HG02678 (cell line): ENCODE measurements around the gene SPIN1.

Source experiments
- ATAC-seq: cut with Tn5 transposase; IDR thresholded peaks from one replicate; pipeline ENCODE4 v1.9.1; 2021; ENCODE audit warnings: mild to moderate bottlenecking, moderate library complexity; ENCODE audit not compliant: unreplicated experiment

SPIN1 gene

DNA sequence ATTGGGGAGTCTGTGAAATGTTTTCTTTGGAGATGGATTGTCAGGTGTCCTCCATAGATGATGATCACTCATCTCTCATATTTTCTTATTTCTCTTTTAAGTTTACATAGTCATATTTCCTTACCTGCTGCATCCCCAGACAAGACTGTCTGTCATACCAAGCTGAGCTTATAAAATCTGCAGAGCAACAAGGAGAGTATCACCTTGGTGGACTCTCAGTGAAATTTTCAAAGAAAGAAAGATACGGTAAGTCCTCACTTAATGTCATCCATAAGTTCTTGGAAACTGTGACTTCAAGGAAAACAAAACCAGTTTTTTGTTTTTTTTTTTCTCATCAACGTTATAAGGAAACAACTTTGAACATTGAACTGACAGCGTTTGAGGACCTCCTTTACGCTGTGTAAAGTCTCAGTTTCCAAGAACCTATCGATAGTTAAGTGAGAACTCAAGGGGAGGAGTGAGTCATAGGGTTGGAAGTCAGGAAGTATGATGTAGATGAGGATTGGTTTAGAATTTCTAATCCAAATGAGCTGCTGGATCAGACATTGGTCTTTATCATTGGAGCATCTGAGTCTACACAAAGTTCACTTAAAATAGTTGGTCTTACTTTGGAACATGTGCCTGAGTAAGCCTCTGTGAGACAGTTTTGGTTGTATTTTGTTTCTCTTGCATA, 45.5 kb downstream of the SPIN1 start:
- no peak for ATAC-seq

DNA sequence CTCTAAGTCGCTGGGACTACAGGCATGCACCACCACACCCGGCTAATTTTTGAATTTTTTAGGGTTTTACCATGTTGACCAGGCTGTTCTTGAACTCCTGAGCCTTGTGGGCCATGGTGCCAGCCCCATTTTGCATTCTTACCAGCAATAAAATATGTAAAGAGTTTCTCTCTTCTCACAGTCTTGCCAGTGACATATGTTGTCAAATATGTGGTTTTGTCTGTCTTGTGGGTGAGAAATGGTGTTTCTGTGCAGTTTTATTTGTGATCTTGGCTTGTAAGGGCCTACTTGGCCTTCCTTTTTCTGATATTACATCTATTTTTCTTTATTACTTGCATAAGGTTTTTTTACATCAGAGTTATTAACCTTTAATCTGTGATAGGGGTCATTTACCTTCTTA, 47.1 kb downstream of the SPIN1 start:
- no peak for ATAC-seq

DNA sequence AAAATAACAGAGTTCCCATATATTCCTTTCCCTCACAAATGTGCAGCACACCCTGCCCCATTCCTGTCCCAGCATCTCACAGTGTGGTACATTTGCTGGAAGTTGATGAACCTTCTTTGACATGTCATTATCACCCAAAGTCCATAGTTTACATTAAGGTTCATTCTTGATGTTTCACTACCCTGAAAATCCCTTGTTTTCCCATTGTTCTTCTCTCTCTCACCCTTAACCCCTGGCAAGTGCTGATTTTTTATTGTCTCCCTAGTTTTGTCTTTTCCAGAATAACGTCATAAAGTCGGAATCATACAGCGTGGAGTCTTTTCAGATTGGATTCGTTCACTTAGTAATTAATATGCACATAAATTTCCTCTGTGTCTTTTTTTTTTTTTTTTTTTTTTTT, 48.1 kb downstream of the SPIN1 start:
- no peak for ATAC-seq

DNA sequence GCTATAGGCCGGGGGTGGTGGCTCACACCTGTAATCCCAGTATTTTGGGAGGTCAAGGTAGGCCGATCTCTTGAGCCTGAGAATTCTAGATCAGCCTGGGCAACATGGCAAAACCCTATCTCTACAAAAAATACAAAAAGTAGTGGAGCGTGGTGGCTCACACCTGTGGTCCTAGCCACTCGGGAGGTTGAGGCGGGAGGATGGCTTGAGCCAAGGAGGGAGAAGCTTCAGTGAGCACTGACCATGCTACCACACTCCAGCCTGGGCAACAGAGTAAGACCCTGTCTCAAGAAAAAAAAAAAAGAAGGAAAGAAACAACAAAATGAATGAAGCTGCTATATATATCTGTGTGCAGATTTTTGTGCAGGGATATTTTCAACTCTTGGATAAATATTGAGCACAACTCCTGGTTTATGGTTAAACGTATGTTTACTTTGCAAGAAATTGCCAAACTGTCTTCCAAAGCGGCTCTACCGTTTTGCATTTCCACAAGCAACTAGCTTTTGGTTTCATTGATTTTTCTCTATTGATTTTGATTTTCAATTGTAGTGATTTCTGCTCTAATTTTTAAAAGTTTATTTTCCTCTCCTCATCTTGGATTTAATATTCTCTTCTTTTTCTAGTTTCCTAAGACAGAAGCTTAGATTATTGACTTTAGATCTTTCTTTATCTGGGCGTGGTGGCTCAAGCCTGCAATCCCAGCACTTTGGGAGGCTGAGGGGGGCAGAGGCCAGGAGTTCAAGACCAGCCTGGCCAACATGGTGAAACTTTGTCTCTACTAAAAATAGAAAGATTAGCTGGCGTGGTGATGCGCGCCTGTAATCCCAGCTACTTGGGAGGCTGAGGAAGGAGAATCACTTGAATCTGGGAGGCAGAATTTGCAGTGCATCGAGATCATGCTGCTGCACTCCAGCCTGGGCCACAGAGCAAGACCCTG, 49.2 kb downstream of the SPIN1 start:
- no peak for ATAC-seq

DNA sequence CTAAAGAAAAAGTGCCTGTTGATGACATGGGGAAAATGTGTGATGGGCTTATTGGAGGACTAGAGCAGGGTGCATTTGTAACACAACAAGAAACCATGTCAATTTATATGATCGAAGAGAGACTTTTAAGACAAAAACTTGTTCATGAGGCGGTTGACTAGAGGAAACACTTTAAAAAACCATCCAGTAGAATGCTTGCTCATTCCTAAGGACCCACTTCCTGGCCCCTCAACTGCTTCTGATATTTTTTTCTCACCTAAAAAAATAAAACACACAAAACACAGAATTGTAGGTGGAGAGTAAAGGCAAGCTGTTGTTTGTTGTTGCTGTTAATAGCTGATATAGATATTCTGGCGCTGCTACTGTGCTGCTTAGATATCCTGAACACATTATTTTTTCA, 50.6 kb downstream of the SPIN1 start:
- no peak for ATAC-seq

DNA sequence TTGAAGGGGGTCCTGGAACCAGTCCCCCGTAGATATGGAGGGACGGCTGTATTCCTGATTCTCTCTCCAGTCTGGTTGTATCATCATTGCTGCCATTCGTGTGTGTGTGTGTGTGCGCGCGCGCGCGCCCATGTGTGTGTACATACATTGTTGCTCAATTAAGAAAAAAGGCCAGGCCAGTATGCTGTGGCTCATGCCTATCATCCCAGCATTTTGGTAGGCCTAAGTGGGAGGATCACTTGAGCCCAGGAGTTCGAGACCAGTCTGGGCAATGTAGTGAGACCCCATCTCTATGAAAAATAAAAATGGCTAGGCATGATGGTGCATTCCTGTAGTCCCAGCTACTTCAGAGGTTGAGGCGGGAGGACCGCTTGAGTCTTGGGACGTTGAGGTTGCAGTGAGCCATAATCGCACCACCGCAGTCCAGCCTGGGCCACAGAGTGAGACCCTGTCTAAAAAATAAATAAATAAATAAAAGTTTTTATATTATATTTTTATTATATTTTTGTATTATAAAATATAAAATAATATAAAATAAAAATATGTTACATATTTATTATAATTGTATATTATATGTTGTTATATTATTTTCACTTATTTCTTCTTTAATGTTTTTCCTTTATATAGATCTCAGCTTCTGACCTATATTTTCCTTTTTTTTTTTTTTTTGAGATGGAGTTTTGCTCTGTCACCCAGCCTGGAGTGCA, 53.2 kb downstream of the SPIN1 start:
- ATAC-seq, result no peak

DNA sequence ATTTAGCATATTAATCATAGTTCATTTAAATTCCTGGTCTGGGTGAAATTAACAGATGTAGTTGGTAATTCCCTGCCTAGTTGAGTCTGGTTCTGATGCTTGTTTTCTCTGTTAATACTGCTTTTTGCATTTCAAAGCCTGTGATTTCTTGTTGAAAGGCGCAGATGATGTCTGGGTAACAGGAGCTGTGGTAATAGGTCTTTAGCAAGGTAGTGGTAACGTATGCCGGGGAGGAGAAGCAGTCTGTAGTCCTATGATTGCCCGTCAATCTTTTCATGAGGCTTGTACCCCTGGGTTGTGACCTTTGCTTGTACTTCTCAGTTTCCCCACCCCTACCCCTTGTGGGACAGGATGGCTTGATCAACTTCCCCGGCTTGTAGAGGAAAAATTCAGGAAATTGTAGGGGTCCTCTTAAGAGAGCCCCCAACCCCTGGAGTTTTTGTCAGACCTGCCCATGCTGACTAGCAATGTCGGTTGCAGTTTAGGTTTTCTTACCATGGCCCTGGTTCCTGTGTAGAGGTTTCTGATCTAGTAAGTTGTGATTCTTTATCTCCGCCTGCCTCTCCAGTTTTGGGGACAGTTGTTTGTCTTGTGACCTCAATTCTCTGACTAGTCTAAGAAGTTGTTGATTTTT, 55.4 kb downstream of the SPIN1 start:
- ATAC-seq, result no peak

DNA sequence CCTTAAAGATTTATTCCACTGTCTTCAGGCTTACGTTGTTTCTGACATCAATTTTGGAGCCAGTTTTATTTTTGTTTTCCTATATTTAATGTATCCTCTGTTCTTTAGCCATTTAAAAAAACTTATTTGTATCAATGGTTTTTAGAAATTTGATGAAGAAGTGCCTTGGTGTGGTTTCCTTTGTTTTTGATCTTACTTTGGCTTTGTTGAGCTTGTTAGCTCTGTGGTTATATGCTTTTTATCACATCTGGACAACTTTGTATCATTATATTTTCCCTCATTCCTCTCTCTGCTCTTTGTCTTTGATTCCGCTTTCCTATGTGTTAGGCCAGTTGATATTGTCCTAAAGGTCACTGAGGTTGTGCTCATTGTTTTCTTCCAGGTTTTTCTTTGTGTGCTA, 58.5 kb downstream of the SPIN1 start:
- no peak for ATAC-seq

DNA sequence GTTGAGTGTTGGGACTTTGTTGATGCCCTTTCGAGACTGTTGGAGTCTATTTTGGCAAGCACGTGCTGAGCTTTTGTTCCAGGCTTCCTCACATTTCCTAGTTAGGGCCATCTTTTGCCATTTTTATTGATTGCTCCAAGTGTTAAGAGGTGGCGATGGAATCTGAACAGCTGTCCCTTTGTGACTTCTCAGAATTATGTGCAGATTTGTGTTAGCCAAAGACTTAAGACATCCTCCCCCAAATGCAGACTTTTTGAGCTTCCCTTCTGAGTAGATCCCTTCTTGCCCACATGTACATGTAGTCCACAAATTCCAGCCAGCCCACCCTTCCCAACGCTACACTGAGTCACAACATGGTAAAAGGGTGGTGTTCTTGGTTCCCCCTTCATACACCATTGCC, 59.2 kb downstream of the SPIN1 start:
- ATAC-seq, result no peak

DNA sequence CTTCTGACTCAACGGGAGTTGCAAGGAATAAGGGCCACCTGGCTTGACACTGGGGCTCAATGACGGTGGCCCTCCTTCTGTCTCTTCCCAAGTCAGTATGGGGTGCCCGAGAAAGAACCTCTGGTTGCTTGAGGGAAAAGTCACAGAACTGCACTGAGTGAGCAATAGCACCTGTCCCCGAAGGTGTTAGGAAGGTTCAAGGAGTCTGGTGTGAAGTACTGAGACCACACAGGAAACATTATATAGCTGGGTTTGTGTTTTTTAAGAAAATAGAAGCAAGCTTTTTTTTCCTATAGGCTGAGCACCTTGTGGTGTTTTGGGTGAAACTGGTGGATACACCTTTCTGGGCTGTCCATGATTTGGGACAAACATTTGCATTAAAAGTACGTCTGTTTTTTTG, 62.9 kb downstream of the SPIN1 start:
- ATAC-seq, result no peak

DNA sequence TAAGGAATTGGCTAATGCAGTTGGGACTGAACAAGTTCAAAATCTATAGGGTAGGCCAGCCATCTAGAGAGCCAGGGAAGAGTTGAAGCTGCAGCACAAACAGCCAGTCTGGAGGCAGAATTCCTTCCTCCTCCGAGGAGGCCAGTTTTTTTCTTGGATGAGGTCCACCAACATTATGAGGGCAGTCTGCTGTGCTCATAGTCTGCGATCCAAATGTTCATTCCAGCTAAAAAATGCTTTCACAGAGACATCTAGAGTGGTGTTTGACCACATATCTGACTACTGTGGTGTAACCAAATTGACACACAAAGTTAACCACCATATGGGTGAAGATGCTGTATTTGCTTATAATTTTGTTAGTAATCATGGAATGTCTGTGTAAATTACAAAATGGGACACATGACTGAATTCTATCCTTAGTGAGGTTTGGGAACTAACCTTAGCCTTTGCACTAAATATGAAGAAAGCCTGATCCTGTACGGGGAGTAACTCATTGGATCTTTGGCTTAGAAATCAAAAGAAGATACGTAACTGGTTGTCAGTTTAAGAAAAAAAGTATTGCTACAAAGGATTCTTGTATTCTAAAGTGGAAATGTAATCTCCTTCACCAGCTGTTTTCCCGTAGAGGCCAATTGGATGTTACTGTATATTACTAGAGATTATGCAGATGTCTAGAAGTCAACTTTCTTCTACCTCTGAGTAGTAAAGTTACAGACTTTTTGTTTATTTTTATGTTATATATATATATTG, 70.6 kb downstream of the SPIN1 start:
- ATAC-seq, result no peak

DNA sequence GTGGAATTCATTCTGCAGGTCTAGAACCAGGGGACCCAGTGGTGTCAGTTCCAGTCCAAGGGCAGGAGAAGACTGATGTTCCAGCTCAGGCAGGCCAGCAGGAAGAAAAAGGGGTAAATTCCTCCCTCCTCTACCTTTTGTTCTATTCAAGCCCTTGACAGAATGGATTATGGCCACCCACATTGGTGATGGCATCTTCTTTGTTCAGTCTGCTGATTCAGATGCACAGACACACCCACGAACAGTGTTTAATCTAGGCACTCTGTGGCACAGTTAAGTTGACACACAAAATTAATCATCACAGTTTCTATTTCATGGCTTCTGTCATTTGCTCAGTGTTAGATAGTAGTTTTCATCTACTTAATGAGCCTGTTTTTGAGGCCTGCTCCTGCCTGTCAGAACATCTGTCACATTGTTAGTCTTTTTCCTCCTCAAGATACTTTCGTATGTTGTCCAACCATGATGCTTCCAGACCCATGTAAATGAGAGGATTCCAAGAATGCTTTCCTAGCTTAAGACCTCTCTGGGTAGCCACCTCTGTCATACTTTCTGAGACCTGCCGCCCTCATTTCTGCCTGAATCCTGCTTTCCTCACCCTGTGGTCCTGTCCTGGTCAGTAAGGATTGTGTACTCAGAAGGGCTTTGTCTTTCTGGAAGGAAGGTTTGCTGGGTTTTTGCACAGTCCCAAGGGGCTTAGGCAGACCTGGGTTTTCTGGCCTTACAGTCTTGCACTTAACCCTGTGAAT, 72.5 kb downstream of the SPIN1 start:
- no peak for ATAC-seq

DNA sequence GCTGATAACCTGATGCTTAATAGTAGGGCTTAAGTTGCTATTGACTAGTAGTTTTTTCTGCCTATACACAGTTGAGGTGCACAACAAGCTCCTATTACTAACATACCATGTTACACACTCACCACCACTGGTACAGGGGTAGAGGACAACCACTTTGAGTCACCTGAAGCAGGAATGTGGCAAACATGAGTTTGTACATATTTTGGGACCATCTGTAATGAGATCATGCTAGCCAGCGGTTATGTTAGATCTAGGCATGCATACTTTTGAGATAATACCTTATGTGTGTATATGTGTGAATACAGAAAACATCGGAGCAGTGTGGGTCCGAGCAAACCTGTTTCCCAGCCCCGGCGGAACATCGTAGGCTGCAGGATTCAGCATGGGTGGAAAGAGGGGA, 73.9 kb downstream of the SPIN1 start:
- ATAC-seq, result no peak

DNA sequence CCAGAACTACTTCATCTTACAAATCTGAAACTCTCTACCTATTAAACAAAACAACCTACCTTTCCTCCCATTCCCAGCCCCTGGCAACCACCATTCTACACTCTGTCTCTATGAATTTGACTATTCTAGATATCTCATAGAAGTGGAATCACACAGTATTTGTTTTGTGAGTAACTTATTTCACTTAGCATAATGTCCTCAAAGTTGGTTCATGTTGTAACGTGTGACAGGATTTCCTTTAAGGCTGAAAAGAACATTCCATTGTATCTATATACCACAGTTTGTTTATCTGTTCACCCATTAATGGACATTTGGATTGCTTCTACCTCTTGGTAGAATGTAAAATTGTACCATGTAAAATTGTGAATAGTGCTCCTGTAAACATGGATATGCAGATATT, 76.6 kb downstream of the SPIN1 start:
- no peak for ATAC-seq

DNA sequence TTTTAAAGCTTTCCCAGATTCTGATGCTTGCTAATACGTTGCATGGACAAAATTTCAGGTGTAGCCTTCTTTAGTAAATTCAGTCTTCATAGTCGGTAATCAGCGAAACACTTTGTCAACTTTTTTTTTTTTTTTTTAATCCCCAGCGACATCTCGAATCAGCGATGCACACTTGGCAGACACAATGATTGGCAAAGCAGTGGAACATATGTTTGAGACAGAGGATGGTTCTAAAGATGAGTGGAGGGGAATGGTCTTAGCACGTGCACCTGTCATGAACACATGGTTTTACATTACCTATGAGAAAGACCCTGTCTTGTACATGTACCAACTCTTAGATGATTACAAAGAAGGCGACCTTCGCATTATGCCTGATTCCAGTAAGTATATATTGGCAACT, 80.0 kb downstream of the SPIN1 start:
- no peak for ATAC-seq

DNA sequence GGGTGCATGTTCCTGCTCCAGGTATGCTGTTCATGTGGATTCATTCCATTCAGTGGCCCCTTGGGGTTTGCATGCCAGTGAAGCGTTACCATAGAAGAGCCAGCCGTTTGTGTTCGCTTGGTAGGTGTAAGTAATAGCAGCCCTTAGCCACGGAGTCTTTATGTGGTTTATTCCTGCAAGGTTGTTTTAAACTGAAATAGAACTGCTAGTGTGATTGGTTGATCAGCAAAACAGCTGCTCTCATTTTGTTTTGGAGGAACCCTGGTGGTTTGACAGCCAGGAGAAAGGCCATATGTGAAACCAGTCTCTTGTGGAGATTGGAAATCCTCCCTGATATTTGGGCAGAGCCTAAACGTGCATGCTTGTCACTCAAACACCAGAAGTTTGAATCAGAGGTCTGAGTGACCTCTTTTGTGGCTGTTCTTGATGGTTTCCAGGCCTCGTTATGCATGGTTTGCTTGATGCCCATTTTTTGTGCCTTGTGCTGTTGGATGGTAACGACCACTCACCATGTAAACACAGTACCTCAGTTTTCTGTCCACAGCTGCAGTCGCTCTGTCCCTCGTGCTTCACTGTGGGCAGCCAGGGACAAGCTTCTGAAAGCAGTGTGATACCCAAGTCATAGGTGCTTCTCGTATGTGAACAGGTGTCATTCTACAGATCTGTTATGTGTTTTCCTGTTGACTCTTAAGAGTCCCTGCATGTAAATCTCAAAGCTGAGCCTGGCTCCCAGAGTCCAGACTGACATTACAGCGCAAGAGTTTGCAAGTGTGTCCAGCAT, 88.4 kb downstream of the SPIN1 start:
- ATAC-seq, result no peak

DNA sequence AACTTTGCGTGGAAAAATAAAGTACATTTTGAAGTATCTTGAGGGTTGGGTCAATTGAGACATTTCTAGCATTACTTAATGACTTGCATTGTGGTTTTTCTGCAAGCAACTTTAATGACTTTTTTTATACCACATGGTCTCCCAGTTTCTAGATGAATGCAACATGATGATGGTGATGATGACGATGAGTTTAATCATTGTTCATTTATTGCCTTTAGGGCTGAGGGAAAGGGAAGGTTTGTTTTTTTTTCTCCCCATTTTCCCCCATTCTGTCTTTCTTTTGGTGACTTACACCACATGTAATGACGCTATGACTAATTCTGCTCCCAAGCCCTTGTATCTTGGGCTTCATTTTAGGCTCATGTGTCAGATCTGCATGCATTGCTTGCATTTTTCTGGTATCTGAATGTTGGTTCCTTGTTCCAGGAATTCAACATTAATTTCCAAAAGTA, 89.1 kb downstream of the SPIN1 start:
- no peak for ATAC-seq

DNA sequence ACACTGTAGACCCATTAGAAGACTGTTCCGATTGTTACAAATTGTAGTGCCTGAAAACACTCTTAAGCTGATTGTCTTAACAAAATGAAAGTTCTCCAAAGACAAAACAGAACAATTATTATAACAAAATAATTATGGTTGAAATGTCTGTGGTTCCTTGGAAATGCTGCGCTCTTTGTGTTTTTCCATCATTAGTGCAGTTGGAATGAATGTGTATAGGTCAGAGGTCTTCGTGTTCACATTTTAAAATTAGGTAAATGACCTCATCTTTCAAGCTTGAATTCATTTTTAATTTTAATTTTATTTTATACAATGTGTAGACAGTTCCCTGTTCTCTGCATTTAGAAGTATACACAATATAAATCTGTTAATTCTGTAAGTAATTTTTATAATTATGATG, 90.0 kb downstream of the SPIN1 start:
- ATAC-seq, result no peak

DNA sequence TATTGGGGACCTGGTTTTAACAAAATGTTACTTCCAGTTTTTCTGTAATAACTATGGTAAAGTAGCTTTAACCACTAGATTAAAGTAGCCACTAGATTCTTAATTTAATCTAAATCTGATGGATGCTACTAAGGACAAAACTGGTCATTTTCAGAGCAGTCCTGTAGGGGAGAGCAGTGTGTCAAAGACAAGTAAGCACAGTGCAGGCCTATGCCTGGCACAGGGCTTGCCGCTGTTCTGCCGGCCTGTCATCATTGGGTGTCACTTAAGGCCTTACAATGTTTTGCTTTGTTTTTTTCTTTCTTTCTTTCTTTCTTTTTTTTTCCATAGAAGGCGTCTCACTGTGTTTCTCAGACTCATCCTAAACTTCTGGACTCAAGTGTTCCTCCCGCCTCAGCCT, 93.7 kb downstream of the SPIN1 start:
- ATAC-seq, result no peak
